HEK293 (cell line): ENCODE results near the gene KRTAP3-3.

Experiments used
- KLF9 ChIP-seq: fragments of 450-650 bp; formaldehyde crosslinking; IDR thresholded peaks from 2 replicates; pipeline ENCODE4 v1.5.1; 2016; ENCODE audit warnings: missing biosample characterization, missing genetic modification characterization, low read depth
- ZNF785 ChIP-seq: fragments of 450-650 bp; formaldehyde crosslinking; IDR thresholded peaks from 2 replicates; pipeline ENCODE4 v1.5.1; 2016; ENCODE audit warnings: missing biosample characterization, missing genetic modification characterization
- TF ChIP-seq, protein P1 (sequence below): fragments of 450-650 bp; formaldehyde crosslinking; IDR thresholded peaks from 2 replicates; pipeline ENCODE4 v1.5.1; 2016; ENCODE audit warnings: missing biosample characterization, missing genetic modification characterization
- TF ChIP-seq, protein P2 (sequence below): fragments of 450-650 bp; formaldehyde crosslinking; IDR thresholded peaks from 2 replicates; pipeline ENCODE4 v1.5.1; 2016; ENCODE audit warnings: missing biosample characterization, missing genetic modification characterization, low read depth

- TF ChIP-seq, protein P1, sequence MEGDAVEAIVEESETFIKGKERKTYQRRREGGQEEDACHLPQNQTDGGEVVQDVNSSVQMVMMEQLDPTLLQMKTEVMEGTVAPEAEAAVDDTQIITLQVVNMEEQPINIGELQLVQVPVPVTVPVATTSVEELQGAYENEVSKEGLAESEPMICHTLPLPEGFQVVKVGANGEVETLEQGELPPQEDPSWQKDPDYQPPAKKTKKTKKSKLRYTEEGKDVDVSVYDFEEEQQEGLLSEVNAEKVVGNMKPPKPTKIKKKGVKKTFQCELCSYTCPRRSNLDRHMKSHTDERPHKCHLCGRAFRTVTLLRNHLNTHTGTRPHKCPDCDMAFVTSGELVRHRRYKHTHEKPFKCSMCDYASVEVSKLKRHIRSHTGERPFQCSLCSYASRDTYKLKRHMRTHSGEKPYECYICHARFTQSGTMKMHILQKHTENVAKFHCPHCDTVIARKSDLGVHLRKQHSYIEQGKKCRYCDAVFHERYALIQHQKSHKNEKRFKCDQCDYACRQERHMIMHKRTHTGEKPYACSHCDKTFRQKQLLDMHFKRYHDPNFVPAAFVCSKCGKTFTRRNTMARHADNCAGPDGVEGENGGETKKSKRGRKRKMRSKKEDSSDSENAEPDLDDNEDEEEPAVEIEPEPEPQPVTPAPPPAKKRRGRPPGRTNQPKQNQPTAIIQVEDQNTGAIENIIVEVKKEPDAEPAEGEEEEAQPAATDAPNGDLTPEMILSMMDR (tag by site-specific recombination) = no peak
- no peak for TF ChIP-seq KLF9 (tag by site-specific recombination)
- TF ChIP-seq ZNF785 (tag by site-specific recombination) = no peak
- TF ChIP-seq, protein P2, sequence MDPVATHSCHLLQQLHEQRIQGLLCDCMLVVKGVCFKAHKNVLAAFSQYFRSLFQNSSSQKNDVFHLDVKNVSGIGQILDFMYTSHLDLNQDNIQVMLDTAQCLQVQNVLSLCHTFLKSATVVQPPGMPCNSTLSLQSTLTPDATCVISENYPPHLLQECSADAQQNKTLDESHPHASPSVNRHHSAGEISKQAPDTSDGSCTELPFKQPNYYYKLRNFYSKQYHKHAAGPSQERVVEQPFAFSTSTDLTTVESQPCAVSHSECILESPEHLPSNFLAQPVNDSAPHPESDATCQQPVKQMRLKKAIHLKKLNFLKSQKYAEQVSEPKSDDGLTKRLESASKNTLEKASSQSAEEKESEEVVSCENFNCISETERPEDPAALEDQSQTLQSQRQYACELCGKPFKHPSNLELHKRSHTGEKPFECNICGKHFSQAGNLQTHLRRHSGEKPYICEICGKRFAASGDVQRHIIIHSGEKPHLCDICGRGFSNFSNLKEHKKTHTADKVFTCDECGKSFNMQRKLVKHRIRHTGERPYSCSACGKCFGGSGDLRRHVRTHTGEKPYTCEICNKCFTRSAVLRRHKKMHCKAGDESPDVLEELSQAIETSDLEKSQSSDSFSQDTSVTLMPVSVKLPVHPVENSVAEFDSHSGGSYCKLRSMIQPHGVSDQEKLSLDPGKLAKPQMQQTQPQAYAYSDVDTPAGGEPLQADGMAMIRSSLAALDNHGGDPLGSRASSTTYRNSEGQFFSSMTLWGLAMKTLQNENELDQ (tag by site-specific recombination) = no peak
These were observed 25.5 kb upstream of the KRTAP3-3 start for GRCh38 chr17:41019415-41019814.
